ENCODE results near the gene STARD8. TPM values are rescaled to one million over a fixed set of nuclear protein-coding genes. Genes with fewer than 3 reads are reported as not detected.
"Not testable (repeated sequence)": the region's sequence is repeated elsewhere in the genome, so short reads cannot be mapped to it uniquely, and the experiment has no call there.

The STARD8 gene
- total RNA-seq, 1 donor from 2014 or later = 14.0 TPM

DNA sequence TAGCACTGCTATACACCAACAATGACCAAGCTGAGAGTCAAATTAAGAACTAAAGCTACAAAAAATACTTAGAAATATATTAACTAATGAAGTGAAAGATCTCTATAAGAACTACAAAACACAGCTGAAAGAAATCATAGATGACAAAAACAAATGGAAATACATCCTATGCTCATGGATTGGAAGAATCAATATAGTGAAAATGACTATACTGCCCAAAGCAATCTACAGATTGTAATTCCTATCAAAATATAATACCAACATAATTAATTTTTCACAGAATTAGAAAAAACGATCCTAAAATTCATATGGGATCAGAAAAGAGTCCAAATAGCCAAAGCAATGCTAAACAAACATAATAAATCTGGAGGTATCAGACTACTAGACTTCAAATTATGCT lies 87.8 kb downstream of the STARD8 start:
- H3K36me3 ChIP-seq = no peaks in the 10 kb centered on the region
- no peaks in the 10 kb centered on the region for H3K9me3 ChIP-seq
- H3K27me3 ChIP-seq = no peaks in the 10 kb centered on the region
- TF ChIP-seq POLR2A (IDR thresholded peaks at IDR 0.05) (no peak), POLR2AphosphoS5 (IDR thresholded peaks at IDR 0.05; ENCODE audit: insufficient read depth in 1 of 2, low read depth in 1 of 2) (no peak)
- TF ChIP-seq, protein P1, sequence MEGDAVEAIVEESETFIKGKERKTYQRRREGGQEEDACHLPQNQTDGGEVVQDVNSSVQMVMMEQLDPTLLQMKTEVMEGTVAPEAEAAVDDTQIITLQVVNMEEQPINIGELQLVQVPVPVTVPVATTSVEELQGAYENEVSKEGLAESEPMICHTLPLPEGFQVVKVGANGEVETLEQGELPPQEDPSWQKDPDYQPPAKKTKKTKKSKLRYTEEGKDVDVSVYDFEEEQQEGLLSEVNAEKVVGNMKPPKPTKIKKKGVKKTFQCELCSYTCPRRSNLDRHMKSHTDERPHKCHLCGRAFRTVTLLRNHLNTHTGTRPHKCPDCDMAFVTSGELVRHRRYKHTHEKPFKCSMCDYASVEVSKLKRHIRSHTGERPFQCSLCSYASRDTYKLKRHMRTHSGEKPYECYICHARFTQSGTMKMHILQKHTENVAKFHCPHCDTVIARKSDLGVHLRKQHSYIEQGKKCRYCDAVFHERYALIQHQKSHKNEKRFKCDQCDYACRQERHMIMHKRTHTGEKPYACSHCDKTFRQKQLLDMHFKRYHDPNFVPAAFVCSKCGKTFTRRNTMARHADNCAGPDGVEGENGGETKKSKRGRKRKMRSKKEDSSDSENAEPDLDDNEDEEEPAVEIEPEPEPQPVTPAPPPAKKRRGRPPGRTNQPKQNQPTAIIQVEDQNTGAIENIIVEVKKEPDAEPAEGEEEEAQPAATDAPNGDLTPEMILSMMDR (IDR thresholded peaks at IDR 0.05) = no peak
- H3K27ac ChIP-seq = no peak overlapping the region
- no peak for DNase-seq (ENCODE audit: extremely low spot score in 2 of 2)
- no peaks in the 10 kb centered on the region for H3K4me1 ChIP-seq
- intact Hi-C loops (cut with DNase I) = no loop called here
- H3K4me3 ChIP-seq = no peak overlapping the region

GRCh38 chrX:68741864-68742263 lies 94.4 kb downstream of the STARD8 start:
- H3K27me3 ChIP-seq; H3K27ac ChIP-seq; DNase-seq (ENCODE audit: extremely low spot score in 2 of 2); H3K9me3 ChIP-seq; intact Hi-C loops (cut with DNase I); H3K4me3 ChIP-seq; H3K4me1 ChIP-seq; H3K36me3 ChIP-seq: not testable (repeated sequence)

DNA sequence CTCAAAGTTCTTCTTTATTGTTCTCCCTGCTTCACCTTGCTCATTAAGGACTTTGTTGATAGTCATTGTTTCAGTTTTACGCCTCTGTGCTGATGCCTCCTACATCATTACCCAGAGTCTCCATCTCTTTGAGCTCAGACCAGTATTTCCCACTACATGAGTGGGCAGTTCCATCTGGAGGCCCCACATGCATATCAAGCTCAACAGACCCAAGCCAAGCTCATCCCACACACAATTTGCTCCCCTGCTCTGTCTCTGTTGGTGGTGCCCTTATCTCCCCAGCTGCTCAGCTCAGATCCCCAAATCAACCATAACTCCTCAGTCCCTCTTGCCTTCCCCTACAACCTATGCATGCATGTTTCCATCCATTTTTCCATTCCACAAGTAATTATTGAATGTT lies 96.3 kb downstream of the STARD8 start:
- intact Hi-C loops (cut with DNase I) = no loop called here
- H3K27ac ChIP-seq = no peak overlapping the region
- TF ChIP-seq POLR2A (IDR thresholded peaks at IDR 0.05) = no peak
- H3K4me3 ChIP-seq = no peak overlapping the region
- no peaks in the 10 kb centered on the region for H3K4me1 ChIP-seq
- H3K36me3 ChIP-seq = no peaks in the 10 kb centered on the region
- H3K9me3 ChIP-seq = no peaks in the 10 kb centered on the region
- DNase-seq (ENCODE audit: extremely low spot score in 2 of 2) = no peak
- no peaks in the 10 kb centered on the region for H3K27me3 ChIP-seq

GRCh38 chrX:68746988-68747387 lies 99.5 kb downstream of the STARD8 start:
- intact Hi-C loops (cut with DNase I) = no loop called here
- no peaks in the 10 kb centered on the region for H3K36me3 ChIP-seq
- TF ChIP-seq POLR2A (IDR thresholded peaks at IDR 0.05) (no peak), POLR2AphosphoS5 (IDR thresholded peaks at IDR 0.05; ENCODE audit: insufficient read depth in 1 of 2, low read depth in 1 of 2) (no peak)
- TF ChIP-seq, protein P1 (IDR thresholded peaks at IDR 0.05) = no peak
- no peak overlapping the region for H3K4me3 ChIP-seq
- H3K27ac ChIP-seq = no peak overlapping the region
- H3K9me3 ChIP-seq = no peaks in the 10 kb centered on the region
- no peak for DNase-seq (ENCODE audit: extremely low spot score in 2 of 2)
- H3K27me3 ChIP-seq = no peaks in the 10 kb centered on the region
- H3K4me1 ChIP-seq = no peaks in the 10 kb centered on the region

GRCh38 chrX:68748030-68748429 lies 100.6 kb downstream of the STARD8 start:
- no peak overlapping the region for H3K4me3 ChIP-seq
- intact Hi-C loops (cut with DNase I) = no loop called here
- TF ChIP-seq, protein P1 (IDR thresholded peaks at IDR 0.05) = no peak
- TF ChIP-seq POLR2A (IDR thresholded peaks at IDR 0.05) = no peak
- TF ChIP-seq POLR2AphosphoS5 (IDR thresholded peaks at IDR 0.05; ENCODE audit: insufficient read depth in 1 of 2, low read depth in 1 of 2) = no peak
- H3K9me3 ChIP-seq = no peaks in the 10 kb centered on the region
- H3K27ac ChIP-seq = no peak overlapping the region
- no peaks in the 10 kb centered on the region for H3K27me3 ChIP-seq
- no peaks in the 10 kb centered on the region for H3K4me1 ChIP-seq
- DNase-seq (ENCODE audit: extremely low spot score in 2 of 2) = no peak
- no peaks in the 10 kb centered on the region for H3K36me3 ChIP-seq

GRCh38 chrX:68749426-68749825 lies 102.0 kb downstream of the STARD8 start:
- H3K4me1 ChIP-seq = no peaks in the 10 kb centered on the region
- DNase-seq (ENCODE audit: extremely low spot score in 2 of 2) = no peak

More at GRCh38 chrX:68749426-68749825, 102.0 kb downstream of the STARD8 start:
- TF ChIP-seq, protein P1 (IDR thresholded peaks at IDR 0.05) = no peak
- no peak for TF ChIP-seq POLR2AphosphoS5 (IDR thresholded peaks at IDR 0.05; ENCODE audit: insufficient read depth in 1 of 2, low read depth in 1 of 2)
- Histone ChIP-seq H3K27me3 (no peaks in the 10 kb centered on the region), H3K27ac (no peak overlapping the region), H3K36me3 (no peaks in the 10 kb centered on the region), H3K9me3 (no peaks in the 10 kb centered on the region), H3K4me3 (no peak overlapping the region)
- intact Hi-C loops (cut with DNase I) = no loop called here

All from vagina (tissue), 2 donors.